ENCODE data around the gene YPEL4.

Gene YPEL4

DNA sequence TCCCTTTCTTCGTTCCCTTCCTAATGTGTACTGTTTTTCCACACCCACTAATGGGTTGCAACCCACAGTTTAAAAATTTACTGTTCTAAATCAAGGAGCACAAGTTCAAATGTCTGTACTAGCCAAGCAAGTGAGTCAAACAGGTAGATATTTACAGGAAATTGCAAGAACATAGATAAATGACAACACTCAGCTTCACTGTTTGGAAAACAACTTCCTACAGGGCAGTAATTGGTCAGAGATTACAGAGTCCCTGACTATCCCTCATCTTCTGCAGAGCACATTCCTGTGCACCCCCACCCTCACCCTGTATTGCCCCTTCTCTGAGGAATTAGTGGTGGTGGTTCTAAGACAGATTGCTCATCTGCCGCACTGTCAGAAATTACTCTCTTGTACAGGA lies 50.3 kb downstream of the YPEL4 start:
- TF ChIP-seq CTCF (IDR thresholded peaks at IDR 0.05; ENCODE audit: borderline replicate concordance, control extremely low read depth, extremely low read depth, insufficient read depth, missing control alignments) = no peak
- DNase-seq (ENCODE audit: low spot score) = no peak
- in situ Hi-C loops (cut with MboI; ENCODE audit: low sequenced_read_pairs, unreplicated experiment) = no loop called here

DNA sequence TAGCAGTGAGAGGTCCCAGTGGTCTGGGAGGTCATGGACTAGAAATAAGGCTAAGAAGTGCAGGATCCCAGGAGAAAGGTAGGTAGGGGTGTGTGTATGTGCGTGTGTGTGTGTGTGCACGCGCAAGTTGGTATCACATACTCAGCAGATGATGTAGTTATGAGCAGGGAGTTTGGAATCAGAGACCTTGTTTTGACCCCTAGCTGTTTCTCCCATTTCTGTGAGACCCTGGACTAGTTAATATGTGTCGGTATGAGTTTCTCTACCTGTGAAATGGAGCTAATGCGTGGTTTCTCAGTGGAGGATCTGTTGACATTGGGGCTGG lies 50.9 kb downstream of the YPEL4 start:
- in situ Hi-C loops (cut with MboI; ENCODE audit: low sequenced_read_pairs, unreplicated experiment) = no loop called here
- no peak for TF ChIP-seq CTCF (IDR thresholded peaks at IDR 0.05; ENCODE audit: borderline replicate concordance, control extremely low read depth, extremely low read depth, insufficient read depth, missing control alignments)
- no peak for DNase-seq (ENCODE audit: low spot score)

GRCh38 chr11:57597916-57598830 lies 51.5 kb downstream of the YPEL4 start:
- no peak for DNase-seq (ENCODE audit: low spot score)
- TF ChIP-seq CTCF (IDR thresholded peaks at IDR 0.05; ENCODE audit: borderline replicate concordance, control extremely low read depth, extremely low read depth, insufficient read depth, missing control alignments) = no peak
- in situ Hi-C loops (cut with MboI; ENCODE audit: low sequenced_read_pairs, unreplicated experiment) = no loop called here

DNA sequence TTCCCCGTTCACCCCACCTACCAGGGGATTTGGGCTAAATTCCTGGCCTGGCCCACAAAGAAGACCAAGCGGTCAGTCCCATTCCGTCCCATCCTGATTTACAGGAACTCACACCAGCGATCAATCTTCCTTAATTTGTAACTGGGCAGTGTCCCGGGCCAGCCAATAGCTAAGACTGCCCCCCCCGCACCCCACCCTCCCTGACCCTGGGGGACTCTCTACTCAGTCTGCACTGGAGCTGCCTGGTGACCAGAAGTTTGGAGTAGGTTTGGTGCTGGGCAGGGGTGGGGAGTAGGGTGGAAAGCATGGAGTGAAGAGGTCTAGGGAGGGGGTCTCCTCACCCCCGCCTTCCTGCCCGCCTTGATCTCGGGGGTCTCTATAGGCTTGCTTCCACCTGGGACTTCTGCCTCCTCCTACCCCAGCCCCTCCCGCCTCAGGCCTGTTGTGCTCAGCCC lies 52.2 kb downstream of the YPEL4 start, which contains the start of gene SERPING1:
Gene SERPING1, plus strand, starts transcription at position 225 of the 455 bp plus-strand sequence. CDS start 586 bp downstream, outside the sequence.
- TF ChIP-seq CTCF (IDR thresholded peaks at IDR 0.05; ENCODE audit: borderline replicate concordance, control extremely low read depth, extremely low read depth, insufficient read depth, missing control alignments) = no peak
- DNase-seq (ENCODE audit: low spot score) = no peak
- in situ Hi-C loops (cut with MboI; ENCODE audit: low sequenced_read_pairs, unreplicated experiment) = no loop called here

DNA sequence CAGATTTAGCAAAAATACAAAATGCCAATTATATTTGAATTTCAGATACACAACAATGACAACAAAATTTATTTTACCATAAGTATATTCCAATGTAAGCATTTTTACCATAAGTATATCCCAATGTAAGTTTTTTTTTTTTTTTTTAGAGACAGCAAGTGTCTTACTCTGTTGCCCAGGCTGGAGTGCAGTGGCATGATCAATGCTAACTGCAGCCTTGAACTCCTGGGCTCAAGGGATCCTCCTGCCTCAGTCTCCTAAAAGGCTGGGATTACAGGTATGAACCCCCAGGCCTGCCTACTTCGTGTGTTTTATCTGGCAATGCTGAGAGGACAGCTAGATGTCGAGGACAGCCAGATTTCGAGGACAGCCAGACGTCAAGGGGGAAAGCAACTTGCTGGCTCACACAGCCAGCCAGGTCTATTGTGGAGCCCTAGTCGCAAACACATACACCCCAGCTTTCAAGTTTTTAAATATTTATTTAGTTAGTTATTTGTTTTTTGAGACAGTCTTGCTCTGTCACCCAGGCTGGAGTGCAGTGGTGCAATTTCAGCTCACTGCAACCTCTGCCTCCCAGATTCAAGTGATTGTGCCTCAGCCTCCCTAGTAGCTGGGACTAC lies 53.3 kb downstream of the YPEL4 start:
- DNase-seq (ENCODE audit: low spot score) = no peak
- in situ Hi-C loops (cut with MboI; ENCODE audit: low sequenced_read_pairs, unreplicated experiment) = no loop called here
- no peak for TF ChIP-seq CTCF (IDR thresholded peaks at IDR 0.05; ENCODE audit: borderline replicate concordance, control extremely low read depth, extremely low read depth, insufficient read depth, missing control alignments)
